ENCODE data around the gene STK31.
"Not testable (repeated sequence)": the region's sequence is repeated elsewhere in the genome, so short reads cannot be mapped to it uniquely, and the experiment has no call there.

The STK31 gene

GRCh38 chr7:23844837-23845236 lies 134.8 kb downstream of the STK31 start:
- H3K27me3 ChIP-seq (ENCODE audit: control insufficient read depth, insufficient read depth, low read length, poor library complexity, severe bottlenecking); H3K4me1 ChIP-seq (ENCODE audit: control insufficient read depth, insufficient read depth, low read length); H3K4me3 ChIP-seq (ENCODE audit: insufficient read depth, low read depth, low read length); H3K9me3 ChIP-seq (ENCODE audit: control insufficient read depth, low read length); H3K36me3 ChIP-seq (ENCODE audit: control insufficient read depth, insufficient read depth, low read length); H3K27ac ChIP-seq (ENCODE audit: insufficient read depth, low read depth, low read length, poor library complexity, severe bottlenecking): not testable (repeated sequence)
- 86 to 88% methylated on average over 8 of the region's 8 CpGs for WGBS, 2 experiments

- H3K27ac ChIP-seq (ENCODE audit: insufficient read depth, low read depth, low read length, poor library complexity, severe bottlenecking), result no peak overlapping the region
- H3K36me3 ChIP-seq (ENCODE audit: control insufficient read depth, insufficient read depth, low read length), result no peaks in the 10 kb centered on the region
- no peaks in the 10 kb centered on the region for H3K9me3 ChIP-seq (ENCODE audit: control insufficient read depth, low read length)
- 75 to 94% methylated on average over 1 of the region's 1 CpG for WGBS, 2 experiments
- H3K27me3 ChIP-seq (ENCODE audit: control insufficient read depth, insufficient read depth, low read length, poor library complexity, severe bottlenecking), result no peaks in the 10 kb centered on the region
- H3K4me3 ChIP-seq (ENCODE audit: insufficient read depth, low read depth, low read length), result no peak overlapping the region
- no peaks in the 10 kb centered on the region for H3K4me1 ChIP-seq (ENCODE audit: control insufficient read depth, insufficient read depth, low read length)
Measured at GRCh38 chr7:23852135-23852534, 142.1 kb downstream of the STK31 start.

GRCh38 chr7:23852988-23853387 lies 143.0 kb downstream of the STK31 start:
- H3K27ac ChIP-seq (ENCODE audit: insufficient read depth, low read depth, low read length, poor library complexity, severe bottlenecking), result no peak overlapping the region
- 90 to 97% methylated on average over 2 of the region's 2 CpGs for WGBS, 2 experiments
- no peaks in the 10 kb centered on the region for H3K4me1 ChIP-seq (ENCODE audit: control insufficient read depth, insufficient read depth, low read length)
- no peak overlapping the region for H3K4me3 ChIP-seq (ENCODE audit: insufficient read depth, low read depth, low read length)
- no peaks in the 10 kb centered on the region for H3K9me3 ChIP-seq (ENCODE audit: control insufficient read depth, low read length)
- no peaks in the 10 kb centered on the region for H3K27me3 ChIP-seq (ENCODE audit: control insufficient read depth, insufficient read depth, low read length, poor library complexity, severe bottlenecking)
- H3K36me3 ChIP-seq (ENCODE audit: control insufficient read depth, insufficient read depth, low read length), result no peaks in the 10 kb centered on the region

- no peaks in the 10 kb centered on the region for H3K27me3 ChIP-seq (ENCODE audit: control insufficient read depth, insufficient read depth, low read length, poor library complexity, severe bottlenecking)
- no peaks in the 10 kb centered on the region for H3K9me3 ChIP-seq (ENCODE audit: control insufficient read depth, low read length)
- no peak overlapping the region for H3K4me3 ChIP-seq (ENCODE audit: insufficient read depth, low read depth, low read length)
- H3K27ac ChIP-seq (ENCODE audit: insufficient read depth, low read depth, low read length, poor library complexity, severe bottlenecking), result no peak overlapping the region
- WGBS, 2 experiments, result 100% methylated on average over 1 of the region's 1 CpG; no CpG with 5 or more reads in 1 of the 2 experiments
- H3K36me3 ChIP-seq (ENCODE audit: control insufficient read depth, insufficient read depth, low read length), result no peaks in the 10 kb centered on the region
- no peaks in the 10 kb centered on the region for H3K4me1 ChIP-seq (ENCODE audit: control insufficient read depth, insufficient read depth, low read length)
Measured at GRCh38 chr7:23863209-23863787, 153.3 kb downstream of the STK31 start.

- no peaks in the 10 kb centered on the region for H3K36me3 ChIP-seq (ENCODE audit: control insufficient read depth, insufficient read depth, low read length)
- 100% methylated on average over 1 of the region's 3 CpGs for WGBS, 2 experiments
- no peak overlapping the region for H3K4me3 ChIP-seq (ENCODE audit: insufficient read depth, low read depth, low read length)
- no peaks in the 10 kb centered on the region for H3K9me3 ChIP-seq (ENCODE audit: control insufficient read depth, low read length)
- no peaks in the 10 kb centered on the region for H3K4me1 ChIP-seq (ENCODE audit: control insufficient read depth, insufficient read depth, low read length)
- no peak overlapping the region for H3K27ac ChIP-seq (ENCODE audit: insufficient read depth, low read depth, low read length, poor library complexity, severe bottlenecking)
- no peaks in the 10 kb centered on the region for H3K27me3 ChIP-seq (ENCODE audit: control insufficient read depth, insufficient read depth, low read length, poor library complexity, severe bottlenecking)
Measured at GRCh38 chr7:23864973-23865372, 155.0 kb downstream of the STK31 start.

GRCh38 chr7:23873306-23873705 lies 163.3 kb downstream of the STK31 start:
- H3K9me3 ChIP-seq (ENCODE audit: control insufficient read depth, low read length), result no peaks in the 10 kb centered on the region
- WGBS, 2 experiments, result 95 to 100% methylated on average over 1 of the region's 1 CpG
- H3K36me3 ChIP-seq (ENCODE audit: control insufficient read depth, insufficient read depth, low read length), result no peaks in the 10 kb centered on the region
- H3K27ac ChIP-seq (ENCODE audit: insufficient read depth, low read depth, low read length, poor library complexity, severe bottlenecking), result no peak overlapping the region
- H3K27me3 ChIP-seq (ENCODE audit: control insufficient read depth, insufficient read depth, low read length, poor library complexity, severe bottlenecking), result no peaks in the 10 kb centered on the region
- H3K4me3 ChIP-seq (ENCODE audit: insufficient read depth, low read depth, low read length), result no peak overlapping the region
- no peaks in the 10 kb centered on the region for H3K4me1 ChIP-seq (ENCODE audit: control insufficient read depth, insufficient read depth, low read length)

- not testable (repeated sequence) for H3K27ac ChIP-seq (ENCODE audit: insufficient read depth, low read depth, low read length, poor library complexity, severe bottlenecking); H3K9me3 ChIP-seq (ENCODE audit: control insufficient read depth, low read length); H3K36me3 ChIP-seq (ENCODE audit: control insufficient read depth, insufficient read depth, low read length); H3K4me3 ChIP-seq (ENCODE audit: insufficient read depth, low read depth, low read length); H3K4me1 ChIP-seq (ENCODE audit: control insufficient read depth, insufficient read depth, low read length); H3K27me3 ChIP-seq (ENCODE audit: control insufficient read depth, insufficient read depth, low read length, poor library complexity, severe bottlenecking)
- WGBS, 2 experiments, result 95 to 98% methylated on average over 3 of the region's 3 CpGs
Measured at GRCh38 chr7:23876526-23876925, 166.5 kb downstream of the STK31 start.

All from ectodermal cell (in vitro differentiated cells).